DOHH2 (cell line): Measurements from ENCODE around the gene SMURF1.

Experiments
- H3F3A ChIP-seq: fragments of 200-600 bp; sonication (generic), shearing (Covaris generic); 2 replicates; pipeline ENCODE4 v1.6.0; 2016; ENCODE audit warnings: antibody characterized with exemption, mild to moderate bottlenecking; ENCODE audit not compliant: control insufficient read depth, insufficient read depth
- H3K27ac ChIP-seq: fragments of 200-600 bp; sonication (generic); 2 replicates; pipeline ENCODE4 v1.5.1; 2014; ENCODE audit warnings: low read depth, mild to moderate bottlenecking, low read length, moderate library complexity
- H3K27me3 ChIP-seq: fragments of 200-600 bp; sonication (generic); 2 replicates; pipeline ENCODE4 v1.6.1; 2014; ENCODE audit warnings: mild to moderate bottlenecking, low read length, mixed read lengths; ENCODE audit not compliant: control insufficient read depth
- H3K36me3 ChIP-seq: fragments of 200-600 bp; sonication (generic); 2 replicates; pipeline ENCODE4 v1.6.1; 2014; ENCODE audit warnings: mild to moderate bottlenecking, low read length, moderate library complexity, mixed read lengths; ENCODE audit not compliant: control insufficient read depth
- H3K4me1 ChIP-seq: fragments of 200-600 bp; sonication (generic); 2 replicates; pipeline ENCODE4 v1.6.1; 2014; ENCODE audit warnings: mild to moderate bottlenecking, low read length, mixed read lengths; ENCODE audit not compliant: control insufficient read depth
- H3K4me2 ChIP-seq: fragments of 200-600 bp; sonication (generic); 2 replicates; pipeline ENCODE4 v1.6.0; 2014; ENCODE audit warnings: mild to moderate bottlenecking, low read length, moderate library complexity
- H3K4me3 ChIP-seq: fragments of 200-600 bp; sonication (generic); 2 replicates; pipeline ENCODE4 v1.5.1; 2014; ENCODE audit warnings: mild to moderate bottlenecking, low read length, mixed read lengths
- H3K79me2 ChIP-seq: fragments of 200-600 bp; sonication (generic); 2 replicates; pipeline ENCODE4 v1.6.1; 2014; ENCODE audit warnings: mild to moderate bottlenecking, low read length, mixed read lengths; ENCODE audit not compliant: control insufficient read depth
- H3K9me2 ChIP-seq: fragments of 200-600 bp; sonication (generic); replicated peaks from 2 replicates; pipeline ENCODE4 v1.6.1; 2014; ENCODE audit warnings: mild to moderate bottlenecking, low read length, mixed read lengths; ENCODE audit not compliant: control insufficient read depth
- H3K9me3 ChIP-seq: fragments of 200-600 bp; sonication (generic); 2 replicates; pipeline ENCODE4 v1.6.1; 2014; ENCODE audit warnings: antibody characterized with exemption, low read length, mixed read lengths; ENCODE audit not compliant: control insufficient read depth, insufficient read depth
- H4K20me1 ChIP-seq: fragments of 200-600 bp; sonication (generic); 2 replicates; pipeline ENCODE4 v1.6.0; 2014; ENCODE audit warnings: low read depth, mild to moderate bottlenecking, antibody characterized with exemption, low read length, moderate library complexity; ENCODE audit not compliant: control insufficient read depth, insufficient read depth
- EZH2phosphoT487 ChIP-seq: fragments of 200-600 bp; sonication (generic); IDR thresholded peaks from 2 replicates; pipeline ENCODE4 v1.6.1; 2017; ENCODE audit warnings: borderline replicate concordance, mild to moderate bottlenecking, antibody characterized with exemption, low read length, moderate library complexity, mixed read lengths
- TF ChIP-seq, protein P1 (sequence below): fragments of 200-600 bp; sonication (generic); IDR thresholded peaks from one replicate; pipeline ENCODE4 v1.5.1; 2014; ENCODE audit warnings: antibody characterized with exemption, mild to moderate bottlenecking, low read depth, low read length; ENCODE audit not compliant: poor library complexity, severe bottlenecking

SMURF1 gene

DNA sequence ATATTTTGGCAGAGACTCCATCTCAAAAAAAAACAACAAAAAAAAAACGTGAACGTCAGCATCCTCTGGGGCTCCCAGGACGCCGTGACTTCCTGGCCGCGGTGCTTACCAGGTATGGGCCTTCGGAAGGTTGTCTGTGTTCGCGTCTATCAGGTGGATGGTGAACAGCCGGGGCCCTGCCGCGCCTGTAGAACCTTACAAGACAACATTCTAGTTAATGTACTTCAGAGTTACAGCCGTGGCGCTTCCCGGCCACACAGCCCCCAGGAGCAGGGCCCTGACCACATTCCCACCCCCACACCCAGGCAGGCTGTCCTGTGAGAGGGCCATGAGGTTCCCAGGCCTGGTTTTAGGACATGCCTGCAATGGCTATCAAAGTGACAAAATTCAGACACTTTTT lies 111.0 kb downstream of the SMURF1 start:
- Histone ChIP-seq H3K4me1 (peaks cover 13% of the 10 kb centered on the region), H3F3A (no peaks in the 10 kb centered on the region), H3K4me3 (no peak overlapping the region), H3K79me2 (no peaks in the 10 kb centered on the region), H3K4me2 (no peak overlapping the region), H3K27me3 (no peaks in the 10 kb centered on the region), H3K9me2 (no peaks in the 10 kb centered on the region), H3K27ac (no peak overlapping the region), H4K20me1 (peaks cover 5% of the 10 kb centered on the region; the same call in 1 of the 2 replicates), H3K36me3 (peaks cover 100% of the 10 kb centered on the region), H3K9me3 (no peaks in the 10 kb centered on the region)
- no peak for TF ChIP-seq EZH2phosphoT487
- TF ChIP-seq, protein P1, sequence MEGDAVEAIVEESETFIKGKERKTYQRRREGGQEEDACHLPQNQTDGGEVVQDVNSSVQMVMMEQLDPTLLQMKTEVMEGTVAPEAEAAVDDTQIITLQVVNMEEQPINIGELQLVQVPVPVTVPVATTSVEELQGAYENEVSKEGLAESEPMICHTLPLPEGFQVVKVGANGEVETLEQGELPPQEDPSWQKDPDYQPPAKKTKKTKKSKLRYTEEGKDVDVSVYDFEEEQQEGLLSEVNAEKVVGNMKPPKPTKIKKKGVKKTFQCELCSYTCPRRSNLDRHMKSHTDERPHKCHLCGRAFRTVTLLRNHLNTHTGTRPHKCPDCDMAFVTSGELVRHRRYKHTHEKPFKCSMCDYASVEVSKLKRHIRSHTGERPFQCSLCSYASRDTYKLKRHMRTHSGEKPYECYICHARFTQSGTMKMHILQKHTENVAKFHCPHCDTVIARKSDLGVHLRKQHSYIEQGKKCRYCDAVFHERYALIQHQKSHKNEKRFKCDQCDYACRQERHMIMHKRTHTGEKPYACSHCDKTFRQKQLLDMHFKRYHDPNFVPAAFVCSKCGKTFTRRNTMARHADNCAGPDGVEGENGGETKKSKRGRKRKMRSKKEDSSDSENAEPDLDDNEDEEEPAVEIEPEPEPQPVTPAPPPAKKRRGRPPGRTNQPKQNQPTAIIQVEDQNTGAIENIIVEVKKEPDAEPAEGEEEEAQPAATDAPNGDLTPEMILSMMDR, result no peak

DNA sequence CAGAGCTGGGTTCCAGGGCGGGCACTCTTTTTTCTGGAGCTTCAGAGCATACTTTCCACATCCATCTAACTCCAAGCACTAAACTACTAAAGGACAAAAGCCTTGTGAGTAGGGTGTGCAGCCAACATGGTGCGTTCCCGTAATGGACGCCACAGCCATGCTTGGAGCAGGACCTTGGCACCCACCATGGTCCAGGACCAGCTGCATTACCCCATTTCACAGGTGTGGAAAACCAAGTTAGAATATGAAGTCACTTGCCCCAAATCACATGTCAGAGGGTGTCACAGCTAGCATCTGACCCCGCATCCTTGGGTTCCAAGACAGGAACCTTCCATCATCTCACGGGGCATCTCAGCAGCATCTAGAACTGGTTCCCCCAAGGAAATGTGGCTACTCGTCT lies 112.4 kb downstream of the SMURF1 start:
- Histone ChIP-seq H3K9me2 (no peaks in the 10 kb centered on the region), H3K4me3 (no peak overlapping the region), H4K20me1 (peaks cover under 1% of the 10 kb centered on the region; the same call in 1 of the 2 replicates), H3K36me3 (peaks cover 91% of the 10 kb centered on the region), H3K4me2 (no peak overlapping the region), H3K9me3 (no peaks in the 10 kb centered on the region), H3F3A (no peaks in the 10 kb centered on the region), H3K79me2 (no peaks in the 10 kb centered on the region), H3K27me3 (no peaks in the 10 kb centered on the region), H3K4me1 (peaks cover 9% of the 10 kb centered on the region), H3K27ac (no peak overlapping the region)
- TF ChIP-seq, protein P1, result no peak
- no peak for TF ChIP-seq EZH2phosphoT487

DNA sequence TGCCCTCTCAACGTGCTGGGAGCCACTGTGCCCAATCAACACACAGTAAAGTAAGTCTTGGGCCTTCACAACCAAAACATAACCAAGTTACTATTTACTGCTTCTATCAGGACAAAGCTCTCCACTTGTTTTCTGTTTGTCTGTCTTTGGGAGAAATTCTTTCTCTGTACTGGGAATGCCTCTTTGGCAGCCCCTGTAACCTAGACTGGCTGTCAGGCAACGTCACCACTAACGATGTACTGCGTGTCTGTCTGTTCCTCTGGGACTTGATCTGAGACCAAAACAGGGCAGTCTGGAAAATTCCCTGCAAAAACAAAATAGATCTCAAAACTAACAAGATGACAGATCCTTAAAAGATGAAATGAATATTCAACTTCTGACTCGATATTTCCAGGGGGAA lies 113.0 kb downstream of the SMURF1 start:
- Histone ChIP-seq H3K4me3 (no peak overlapping the region), H3K27me3 (no peaks in the 10 kb centered on the region), H3K4me2 (no peak overlapping the region), H3K27ac (no peak overlapping the region), H4K20me1 (no peaks in the 10 kb centered on the region), H3K9me2 (no peaks in the 10 kb centered on the region), H3K9me3 (no peaks in the 10 kb centered on the region), H3F3A (no peaks in the 10 kb centered on the region), H3K79me2 (no peaks in the 10 kb centered on the region), H3K4me1 (peaks cover 4% of the 10 kb centered on the region), H3K36me3 (peaks cover 85% of the 10 kb centered on the region)
- TF ChIP-seq EZH2phosphoT487, result no peak
- TF ChIP-seq, protein P1, result no peak

DNA sequence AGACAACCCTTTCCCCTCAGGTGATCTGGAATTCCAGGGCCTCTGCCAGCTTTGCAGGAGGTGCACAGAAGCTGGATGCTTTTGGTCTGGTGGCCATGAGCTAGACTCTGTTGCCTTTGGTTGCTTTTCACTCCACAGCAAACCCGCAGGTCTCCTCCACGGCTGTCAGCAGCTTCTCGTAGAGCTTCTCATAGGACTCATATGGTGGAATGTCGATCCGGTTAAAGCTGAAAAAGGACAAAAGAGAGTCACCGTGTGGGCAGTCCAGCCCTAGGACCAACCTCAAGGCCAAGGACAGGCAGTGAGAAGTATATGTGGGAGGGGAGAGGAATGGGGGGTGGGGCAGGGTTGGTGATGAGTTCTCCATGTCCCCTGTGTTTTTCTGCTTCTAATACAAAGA lies 113.5 kb downstream of the SMURF1 start:
- Histone ChIP-seq H3K27ac (no peak overlapping the region), H4K20me1 (no peaks in the 10 kb centered on the region), H3K4me1 (no peaks in the 10 kb centered on the region), H3K4me2 (no peak overlapping the region), H3K9me3 (no peaks in the 10 kb centered on the region), H3K79me2 (no peaks in the 10 kb centered on the region), H3F3A (no peaks in the 10 kb centered on the region), H3K27me3 (no peaks in the 10 kb centered on the region), H3K4me3 (no peak overlapping the region), H3K9me2 (no peaks in the 10 kb centered on the region), H3K36me3 (peaks cover 80% of the 10 kb centered on the region)
- TF ChIP-seq EZH2phosphoT487, result no peak
- TF ChIP-seq, protein P1, result no peak
